AG09309 (cell line): ENCODE measurements around the gene NPHP4.

ENCODE experiments used
- DNase-seq: peaks from one replicate; pipeline ENCODE4 v3.0.0-alpha.2; 2010; ENCODE audit warnings: low read depth
- H3K4me3 ChIP-seq: 2 replicates; pipeline ENCODE4 v1.5.1; 2011; ENCODE audit warnings: mild to moderate bottlenecking, low read depth, low read length, moderate library complexity; ENCODE audit not compliant: control insufficient read depth
- CTCF ChIP-seq: IDR thresholded peaks from 2 replicates; pipeline ENCODE4 v1.5.1; 2011; ENCODE audit warnings: mild to moderate bottlenecking, low read depth, low read length, inconsistent platforms; ENCODE audit not compliant: insufficient read depth, control insufficient read depth; ENCODE audit errors: missing control alignments

Gene NPHP4

GRCh38 chr1:5833911-5834310 lies 158.3 kb downstream of the NPHP4 start:
- no peak for DNase-seq
- no peak overlapping the region for H3K4me3 ChIP-seq
- TF ChIP-seq CTCF = no peak

GRCh38 chr1:5832916-5833895 lies 159.0 kb downstream of the NPHP4 start:
- no peak for DNase-seq
- TF ChIP-seq CTCF = no peak
- no peak overlapping the region for H3K4me3 ChIP-seq

GRCh38 chr1:5831600-5832335 lies 160.5 kb downstream of the NPHP4 start:
- no peak for TF ChIP-seq CTCF
- DNase-seq = no peak
- H3K4me3 ChIP-seq = no peak overlapping the region

- no peak for DNase-seq
- H3K4me3 ChIP-seq = no peak overlapping the region
- TF ChIP-seq CTCF = no peak
Measured at GRCh38 chr1:5830771-5831599, 161.2 kb downstream of the NPHP4 start.

GRCh38 chr1:5829414-5829813 lies 162.8 kb downstream of the NPHP4 start:
- no peak overlapping the region for H3K4me3 ChIP-seq
- no peak for TF ChIP-seq CTCF

GRCh38 chr1:5828308-5828935 lies 163.8 kb downstream of the NPHP4 start:
- TF ChIP-seq CTCF = no peak
- DNase-seq = no peak
- no peak overlapping the region for H3K4me3 ChIP-seq

More at GRCh38 chr1:5829414-5829813, 162.8 kb downstream of the NPHP4 start:
- DNase-seq = no peak
